Adrenal gland (tissue), 12 donors: Measurements from ENCODE around the gene DMD. TPM values are rescaled to one million over a fixed set of nuclear protein-coding genes. Genes with fewer than 3 reads are reported as not detected.

Source experiments
- DNase-seq, 7 donors: peaks; one replicate each; pipeline ENCODE4 v3.0.0-alpha.2; 2019 to 2020
- H3K27ac ChIP-seq, 5 donors: fragments of 200-600 bp; sonication (generic) in 4 of 5; 1 replicate in 3 of 5; 2 replicates in 2 of 5; pipeline versions ENCODE4 v1.5.1 to v1.8.0; 2016 to 2020; ENCODE audit warnings: mild to moderate bottlenecking in 1 of 5
- H3K27me3 ChIP-seq: fragments of 200-600 bp; 2 replicates; pipeline ENCODE4 v1.8.0; 2021
- H3K36me3 ChIP-seq, 2 donors: fragments of 200-600 bp; replicated peaks in 1 of 2; 1 replicate in 1 of 2; 2 replicates in 1 of 2; pipeline versions ENCODE4 v1.5.1 to v1.8.0; 2018 to 2022
- H3K4me1 ChIP-seq, 2 donors: fragments of 200-600 bp; replicated peaks in 1 of 2; 1 replicate in 1 of 2; 2 replicates in 1 of 2; pipeline versions ENCODE4 v1.5.1 to v1.8.0; 2018 to 2021
- H3K4me3 ChIP-seq, 4 donors: fragments of 200-600 bp; sonication (generic) in 3 of 4; one replicate each; pipeline ENCODE4 v1.5.1; 2016 to 2018
- H3K9me3 ChIP-seq, 3 donors: fragments of 200-600 bp; sonication (generic) in 1 of 3; replicated peaks in 1 of 3; 1 replicate in 2 of 3; 2 replicates in 1 of 3; pipeline versions ENCODE4 v1.5.1 to v1.8.0; 2016 to 2021
- CTCF ChIP-seq, 6 experiments: fragments of 450-650 bp in 4 of 6; fragments of 200-600 bp in 2 of 6; sonication (generic) in 1 of 6; IDR thresholded peaks; 1 replicate in 5 of 6; 2 replicates in 1 of 6; pipeline versions ENCODE4 v1.5.1 to v1.8.0; 2016 to 2021; ENCODE audit warnings: antibody characterized with exemption in 6 of 6, mild to moderate bottlenecking in 2 of 6, moderate library complexity in 1 of 6
- POLR2A ChIP-seq, 2 donors: fragments of 450-650 bp; IDR thresholded peaks; one replicate each; pipeline ENCODE4 v1.6.1; 2017; ENCODE audit warnings: antibody characterized with exemption in 2 of 2, mild to moderate bottlenecking in 2 of 2, moderate library complexity in 1 of 2
- WGBS, 4 donors: extraction: QIAGEN DNeasy Blood & Tissue Kit in 2 of 4; methylation state at CpG; one replicate each; pipeline versions ENCODE4 v1.1.5 to v1.1.7; 2013 to 2017; 5-methylcytosine and 5-hydroxymethylcytosine counted together
- intact Hi-C, 2 donors: fragments of 100-400 bp; cut with DNase I; formaldehyde crosslinking; loops; one replicate each; pipeline versions ENCODE4 v1.14.1 to v1.15.0; 2022 to 2023
- polyA plus RNA-seq, 3 donors: library from polyadenylated mRNA; stranded (reverse); fragments of 200-250 nt in 2 of 3; fragments of 350-450 nt in 1 of 3; fragmentation: Illumina TruSeq in 1 of 3; extraction: RNeasy Lipid Tissue Mini Kit (QIAGEN cat#74804) in 1 of 3; gene quantifications; one replicate each; pipeline ENCODE4 v1.2.3, GENCODE V29; 2013 to 2014
- total RNA-seq, 9 donors: library from RNA; depleted of rRNA in 4 of 9; stranded (reverse); fragments of >200 nt in 4 of 9; fragments of 120-200 nt in 1 of 9; fragmentation: NEBNext Ultra II Directional in 1 of 9; extraction: Animal tissue kit (Norgen Biotek cat#: 25700) in 1 of 9; gene quantifications; one replicate each; pipeline versions ENCODE4 v1.1.0 to v1.2.4, GENCODE V29; 2013 to 2023
- donor health status: healthy with polysubstance abuse.
- donor health status: Bipolar disorder and iron deficiency.
- donor health status: DM: yes; HTN: yes; CAD: no.
- donor health status: DM: no; HTN: no; CAD: no.
- donor health status: DM: no; HTN: no; CAD: no.
- donor health status: DM: yes; HTN: yes; CAD: no.

DMD gene
- total and polyA plus RNA-seq, 12 donors = 14.6 to 89.7 (median 36.2) TPM

- Histone ChIP-seq H3K36me3 (no peaks in the 10 kb centered on the region), H3K4me3 (no peak overlapping the region), H3K9me3 (no peaks in the 10 kb centered on the region), H3K27ac (no peak overlapping the region), H3K4me1 (no peaks in the 10 kb centered on the region), H3K27me3 (no peaks in the 10 kb centered on the region)
- no peak for DNase-seq
- no peak for TF ChIP-seq CTCF (IDR thresholded peaks at IDR 0.05)
- no peak for TF ChIP-seq POLR2A (IDR thresholded peaks at IDR 0.05)
- 72 to 100% (median 89%) methylated on average over 1 of the region's 1 CpG for WGBS, 4 donors
- intact Hi-C loops = no loop called here
Observed at GRCh38 chrX:31320740-31321139, 1890.6 kb downstream of the DMD start.

- no peak for TF ChIP-seq CTCF (IDR thresholded peaks at IDR 0.05)
- TF ChIP-seq POLR2A (IDR thresholded peaks at IDR 0.05) = no peak
- no peaks in the 10 kb centered on the region for H3K4me1 ChIP-seq
- WGBS, 4 donors = 40 to 45% (median 45%) methylated on average over 2 of the region's 2 CpGs
- no peaks in the 10 kb centered on the region for H3K36me3 ChIP-seq
- no peak overlapping the region for H3K4me3 ChIP-seq
- intact Hi-C loops = no loop called here
- no peak for DNase-seq
- H3K27ac ChIP-seq = no peak overlapping the region
- H3K27me3 ChIP-seq = no peaks in the 10 kb centered on the region
- H3K9me3 ChIP-seq = no peaks in the 10 kb centered on the region
Observed at GRCh38 chrX:31319586-31319985, 1891.8 kb downstream of the DMD start.

- Histone ChIP-seq H3K4me1 (no peaks in the 10 kb centered on the region), H3K4me3 (no peak overlapping the region), H3K27ac (no peak overlapping the region), H3K36me3 (no peaks in the 10 kb centered on the region), H3K9me3 (no peaks in the 10 kb centered on the region), H3K27me3 (no peaks in the 10 kb centered on the region)
- no peak for DNase-seq
- TF ChIP-seq CTCF (IDR thresholded peaks at IDR 0.05) (no peak), POLR2A (IDR thresholded peaks at IDR 0.05) (no peak)
- 35 to 45% (median 37%) methylated on average over 4 of the region's 4 CpGs for WGBS, 4 donors
- intact Hi-C loops = no loop called here
Observed at GRCh38 chrX:31318866-31319265, 1892.5 kb downstream of the DMD start.

- Histone ChIP-seq H3K4me3 (no peak overlapping the region), H3K36me3 (no peaks in the 10 kb centered on the region), H3K4me1 (no peaks in the 10 kb centered on the region), H3K27me3 (no peaks in the 10 kb centered on the region), H3K9me3 (no peaks in the 10 kb centered on the region), H3K27ac (no peak overlapping the region)
- 33 to 57% (median 50%) methylated on average over 2 of the region's 2 CpGs for WGBS, 4 donors
- intact Hi-C loops = no loop called here
- TF ChIP-seq POLR2A (IDR thresholded peaks at IDR 0.05) = no peak
- no peak for TF ChIP-seq CTCF (IDR thresholded peaks at IDR 0.05)
- no peak for DNase-seq
Observed at GRCh38 chrX:31316340-31316991, 1894.9 kb downstream of the DMD start.
